Osteoblast (primary cell): Measurements from ENCODE around the gene PRPH2. TPM values are rescaled to one million over a fixed set of nuclear protein-coding genes. Genes with fewer than 3 reads are reported as not detected.

Experiments used
- DNase-seq: peaks from one replicate; pipeline ENCODE4 v3.0.0; 2011; ENCODE audit warnings: low spot score, mixed read lengths; ENCODE audit not compliant: insufficient read length; ENCODE audit errors: missing footprints
- H2AFZ ChIP-seq: 2 replicates; pipeline ENCODE4 v1.6.0; 2011; ENCODE audit warnings: mild to moderate bottlenecking, low read length
- H3K27ac ChIP-seq: 2 replicates; pipeline ENCODE4 v1.5.1; 2011; ENCODE audit warnings: mild to moderate bottlenecking, low read depth, low read length, moderate library complexity
- H3K27me3 ChIP-seq: 2 replicates; pipeline ENCODE4 v1.6.0; 2012; ENCODE audit warnings: mild to moderate bottlenecking, control low read depth, inconsistent platforms, low read length, moderate library complexity; ENCODE audit not compliant: insufficient read depth
- H3K36me3 ChIP-seq: 2 replicates; pipeline ENCODE4 v1.5.1; 2011; ENCODE audit warnings: mild to moderate bottlenecking, low read length, control low read depth, moderate library complexity; ENCODE audit not compliant: insufficient read depth
- H3K4me1 ChIP-seq: 2 replicates; pipeline ENCODE4 v1.5.1; 2011; ENCODE audit warnings: mild to moderate bottlenecking, low read length, control low read depth, moderate library complexity; ENCODE audit not compliant: insufficient read depth
- H3K4me2 ChIP-seq: 2 replicates; pipeline ENCODE4 v1.6.0; 2011; ENCODE audit warnings: mild to moderate bottlenecking, low read length; ENCODE audit not compliant: insufficient read depth
- H3K4me3 ChIP-seq: fragments of 200-600 bp; sonication (generic); 3 replicates; pipeline ENCODE4 v1.5.1; 2012; ENCODE audit warnings: mild to moderate bottlenecking, low read length, inconsistent platforms; ENCODE audit not compliant: insufficient read depth
- H3K79me2 ChIP-seq: 2 replicates; pipeline ENCODE4 v1.6.0; 2012; ENCODE audit warnings: mild to moderate bottlenecking, low read length, control low read depth, inconsistent platforms; ENCODE audit not compliant: insufficient read depth
- H3K9me3 ChIP-seq: 2 replicates; pipeline ENCODE4 v1.5.1; 2011; ENCODE audit warnings: low read depth, low read length, control low read depth
- H4K20me1 ChIP-seq: 2 replicates; pipeline ENCODE4 v1.6.0; 2012; ENCODE audit warnings: mild to moderate bottlenecking, low read length, control low read depth; ENCODE audit not compliant: insufficient read depth
- total RNA-seq: library from RNA; depleted of rRNA; stranded (reverse); fragments of >200 nt; gene quantifications from 2 replicates; pipeline ENCODE4 v1.2.3, GENCODE V29; 2012
- TF ChIP-seq, protein P1 (sequence below): IDR thresholded peaks from 2 replicates; pipeline ENCODE4 v1.5.1; 2011; ENCODE audit warnings: mild to moderate bottlenecking, low read depth, low read length, moderate library complexity; ENCODE audit errors: extremely low read depth

PRPH2 gene
- total RNA-seq, 1 donor, result 3.3 TPM

- TF ChIP-seq, protein P1, sequence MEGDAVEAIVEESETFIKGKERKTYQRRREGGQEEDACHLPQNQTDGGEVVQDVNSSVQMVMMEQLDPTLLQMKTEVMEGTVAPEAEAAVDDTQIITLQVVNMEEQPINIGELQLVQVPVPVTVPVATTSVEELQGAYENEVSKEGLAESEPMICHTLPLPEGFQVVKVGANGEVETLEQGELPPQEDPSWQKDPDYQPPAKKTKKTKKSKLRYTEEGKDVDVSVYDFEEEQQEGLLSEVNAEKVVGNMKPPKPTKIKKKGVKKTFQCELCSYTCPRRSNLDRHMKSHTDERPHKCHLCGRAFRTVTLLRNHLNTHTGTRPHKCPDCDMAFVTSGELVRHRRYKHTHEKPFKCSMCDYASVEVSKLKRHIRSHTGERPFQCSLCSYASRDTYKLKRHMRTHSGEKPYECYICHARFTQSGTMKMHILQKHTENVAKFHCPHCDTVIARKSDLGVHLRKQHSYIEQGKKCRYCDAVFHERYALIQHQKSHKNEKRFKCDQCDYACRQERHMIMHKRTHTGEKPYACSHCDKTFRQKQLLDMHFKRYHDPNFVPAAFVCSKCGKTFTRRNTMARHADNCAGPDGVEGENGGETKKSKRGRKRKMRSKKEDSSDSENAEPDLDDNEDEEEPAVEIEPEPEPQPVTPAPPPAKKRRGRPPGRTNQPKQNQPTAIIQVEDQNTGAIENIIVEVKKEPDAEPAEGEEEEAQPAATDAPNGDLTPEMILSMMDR, result no peak
- Histone ChIP-seq H3K4me2 (no peak overlapping the region), H3K36me3 (no peaks in the 10 kb centered on the region), H2AFZ (no peak overlapping the region), H3K4me3 (no peak overlapping the region), H4K20me1 (no peaks in the 10 kb centered on the region), H3K4me1 (peaks cover 9% of the 10 kb centered on the region), H3K27me3 (no peaks in the 10 kb centered on the region), H3K27ac (no peak overlapping the region), H3K9me3 (no peaks in the 10 kb centered on the region), H3K79me2 (no peaks in the 10 kb centered on the region)
- no peak for DNase-seq
These were observed 39.1 kb upstream of the PRPH2 start for GRCh38 chr6:42761287-42762067.

DNA sequence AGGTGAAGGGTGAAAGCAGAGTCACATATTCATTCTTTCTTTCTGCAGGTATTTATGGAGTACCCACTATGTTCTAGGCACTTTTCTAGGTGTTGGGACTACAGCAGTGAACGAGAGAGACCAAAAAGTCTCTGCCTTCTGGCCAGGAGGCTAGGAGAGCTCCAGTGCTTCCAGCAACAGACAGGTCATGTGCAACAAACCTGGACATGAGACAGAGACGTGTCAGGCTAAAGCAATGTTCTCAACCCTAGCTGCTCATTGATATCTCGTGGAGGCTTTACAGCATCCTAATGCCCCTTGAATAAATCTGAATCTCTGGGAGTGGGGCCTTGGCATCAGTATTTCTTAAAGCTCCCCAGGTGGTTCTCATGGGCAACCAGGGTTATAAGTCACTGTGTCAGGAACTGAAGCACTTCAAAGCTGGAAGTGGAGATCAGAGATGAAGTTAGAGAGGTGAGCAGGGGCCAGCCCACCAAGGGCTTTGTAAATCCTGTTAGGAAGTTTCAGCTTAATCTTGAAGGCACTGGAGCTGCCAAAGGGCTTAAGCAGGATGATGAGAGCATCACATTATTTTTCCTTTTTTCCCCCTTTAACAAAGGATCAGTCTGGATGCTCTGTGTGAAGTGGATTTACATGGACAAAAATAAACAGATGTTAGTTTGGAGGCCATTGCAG lies 36.5 kb upstream of the PRPH2 start:
- Histone ChIP-seq H3K27ac (no peak overlapping the region), H3K4me1 (no peaks in the 10 kb centered on the region), H3K4me3 (no peak overlapping the region), H2AFZ (no peak overlapping the region), H3K9me3 (no peaks in the 10 kb centered on the region), H4K20me1 (no peaks in the 10 kb centered on the region), H3K4me2 (no peak overlapping the region), H3K27me3 (no peaks in the 10 kb centered on the region), H3K36me3 (no peaks in the 10 kb centered on the region), H3K79me2 (no peaks in the 10 kb centered on the region)
- DNase-seq, result no peak
- TF ChIP-seq, protein P1, result no peak

- no peak for DNase-seq
- H2AFZ ChIP-seq, result no peak overlapping the region
These were observed 34.3 kb upstream of the PRPH2 start for GRCh38 chr6:42756722-42757121.

DNA sequence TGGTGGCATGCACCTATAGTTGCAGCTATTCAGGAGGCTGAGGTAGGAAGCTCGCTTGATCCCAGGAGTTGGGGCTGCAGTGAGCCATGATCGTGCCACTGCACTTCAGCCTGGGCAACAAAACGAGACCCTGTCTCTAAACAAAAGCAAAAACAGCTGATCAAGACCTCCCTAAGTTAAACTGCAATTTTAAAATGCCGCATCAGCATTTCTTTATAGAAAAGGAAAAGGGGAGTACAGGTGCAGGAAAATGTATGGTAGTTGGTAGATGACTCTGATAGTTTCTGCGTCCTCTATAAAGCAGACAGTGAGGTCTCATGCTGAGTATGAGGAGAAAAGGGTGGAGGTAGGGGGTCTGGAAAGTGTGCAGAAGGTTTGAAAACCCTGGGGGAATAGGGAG lies 32.4 kb upstream of the PRPH2 start:
- no peak overlapping the region for H2AFZ ChIP-seq
- no peak overlapping the region for H3K4me2 ChIP-seq
- H3K79me2 ChIP-seq, result no peaks in the 10 kb centered on the region
- TF ChIP-seq, protein P1, result no peak
- H3K27ac ChIP-seq, result no peak overlapping the region
- no peaks in the 10 kb centered on the region for H3K9me3 ChIP-seq
- H3K27me3 ChIP-seq, result no peaks in the 10 kb centered on the region
- H4K20me1 ChIP-seq, result no peaks in the 10 kb centered on the region
- no peaks in the 10 kb centered on the region for H3K36me3 ChIP-seq
- DNase-seq, result no peak
- H3K4me3 ChIP-seq, result no peak overlapping the region
- H3K4me1 ChIP-seq, result peaks cover 3% of the 10 kb centered on the region

More at GRCh38 chr6:42756722-42757121, 34.3 kb upstream of the PRPH2 start:
- no peaks in the 10 kb centered on the region for H3K79me2 ChIP-seq
- H3K36me3 ChIP-seq, result no peaks in the 10 kb centered on the region
- no peaks in the 10 kb centered on the region for H4K20me1 ChIP-seq
- no peak overlapping the region for H3K4me2 ChIP-seq
- no peak overlapping the region for H3K4me3 ChIP-seq
- H3K27ac ChIP-seq, result no peak overlapping the region
- TF ChIP-seq, protein P1, result no peak
- no peaks in the 10 kb centered on the region for H3K27me3 ChIP-seq
- H3K9me3 ChIP-seq, result no peaks in the 10 kb centered on the region
- no peaks in the 10 kb centered on the region for H3K4me1 ChIP-seq
